GM12892 (cell line): Measurements from ENCODE around the gene TMX1. TPM values are rescaled to one million over a fixed set of nuclear protein-coding genes. Genes with fewer than 3 reads are reported as not detected.

Source experiments
- DNase-seq: peaks from one replicate; pipeline ENCODE4 v3.0.0; 2011; ENCODE audit not compliant: insufficient read length
- FAIRE-seq: peaks from 2 replicates; lab custom pipeline; 2011; peaks lifted over from hg19 to GRCh38; lab: Jason Lieb, UNC
- POLR2A ChIP-seq: IDR thresholded peaks from 2 replicates; pipeline ENCODE4 v1.6.1; 2011; ENCODE audit warnings: low read depth, low read length, control low read depth
- POLR2AphosphoS5 ChIP-seq: IDR thresholded peaks from 2 replicates; pipeline ENCODE4 v1.6.1; 2011; ENCODE audit warnings: low read depth, low read length, control low read depth
- TAF1 ChIP-seq: IDR thresholded peaks from 2 replicates; pipeline ENCODE4 v1.6.1; 2011; ENCODE audit warnings: low read depth, mild to moderate bottlenecking, control low read depth, low read length, borderline replicate concordance
- polyA plus RNA-seq: library from polyadenylated mRNA; unstranded; fragments of >200 nt; gene quantifications from one replicate; pipeline ENCODE4 v1.2.1, GENCODE V29; 2012; ENCODE audit warnings: missing spikeins, inconsistent platforms; ENCODE audit not compliant: missing spikeins

TMX1 gene, protein sequence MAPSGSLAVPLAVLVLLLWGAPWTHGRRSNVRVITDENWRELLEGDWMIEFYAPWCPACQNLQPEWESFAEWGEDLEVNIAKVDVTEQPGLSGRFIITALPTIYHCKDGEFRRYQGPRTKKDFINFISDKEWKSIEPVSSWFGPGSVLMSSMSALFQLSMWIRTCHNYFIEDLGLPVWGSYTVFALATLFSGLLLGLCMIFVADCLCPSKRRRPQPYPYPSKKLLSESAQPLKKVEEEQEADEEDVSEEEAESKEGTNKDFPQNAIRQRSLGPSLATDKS
- polyA plus RNA-seq, result 41.8 TPM

- DNase-seq, result peak; percentile 85
- FAIRE-seq, result peak; percentile 98
- TF ChIP-seq POLR2AphosphoS5 (peak; percentile 98), POLR2A (peak; percentile 96), TAF1 (peak; percentile 43)
Measured at GRCh38 chr14:51239813-51240803, at the start of gene TMX1. TMX1 (plus strand) TSS chr14:51240247; CDS start chr14:51240293, 46 bp downstream.

- TF ChIP-seq POLR2AphosphoS5 (no peak), POLR2A (no peak), TAF1 (no peak)
- peak; percentile 65 for FAIRE-seq
Measured at GRCh38 chr14:51201890-51202289, 38.2 kb upstream of the TMX1 start.

DNA sequence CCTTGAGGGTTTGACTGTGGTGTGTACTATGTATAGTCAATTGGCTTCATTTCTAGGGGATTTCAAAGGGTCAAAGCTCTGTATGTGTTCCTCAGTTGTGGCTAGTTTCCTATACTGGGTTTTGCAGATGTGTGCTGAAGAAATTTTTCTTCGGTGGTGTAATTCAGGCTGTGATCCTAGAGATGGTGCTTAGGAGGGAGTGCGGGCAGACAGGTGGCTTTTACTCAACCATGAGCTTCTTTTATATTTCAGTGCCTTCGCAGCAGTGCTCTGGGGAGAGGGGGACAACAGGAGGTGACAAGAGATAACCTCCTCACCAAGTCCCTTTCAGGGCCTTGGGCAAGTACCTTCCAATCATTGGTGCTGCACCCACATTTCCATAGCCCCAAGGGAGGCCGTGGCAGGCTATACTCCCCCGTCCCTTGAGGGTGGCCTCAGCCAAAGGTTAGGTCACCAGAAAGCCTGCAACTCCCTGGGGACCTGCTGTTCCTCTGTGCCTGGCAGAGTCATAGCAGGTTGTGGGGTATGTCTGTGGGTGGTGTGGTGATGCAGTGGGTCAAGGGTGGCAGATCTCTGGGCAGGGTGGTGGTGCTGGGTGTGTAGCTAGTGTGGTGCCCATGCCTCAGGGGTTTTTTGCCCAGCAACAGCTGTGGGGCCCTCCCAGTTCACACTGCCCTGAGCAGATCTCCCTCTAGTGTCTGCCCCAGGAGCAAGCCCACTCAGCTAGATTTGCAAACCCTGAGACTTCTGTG is 37.0 kb upstream of the TMX1 start:
- TF ChIP-seq POLR2A (no peak), POLR2AphosphoS5 (peak; percentile 32; the same call in 1 of the 2 replicates), TAF1 (no peak)
- DNase-seq (no peak), FAIRE-seq (peak; percentile 92)

More at GRCh38 chr14:51201890-51202289, 38.2 kb upstream of the TMX1 start:
- no peak for DNase-seq

DNA sequence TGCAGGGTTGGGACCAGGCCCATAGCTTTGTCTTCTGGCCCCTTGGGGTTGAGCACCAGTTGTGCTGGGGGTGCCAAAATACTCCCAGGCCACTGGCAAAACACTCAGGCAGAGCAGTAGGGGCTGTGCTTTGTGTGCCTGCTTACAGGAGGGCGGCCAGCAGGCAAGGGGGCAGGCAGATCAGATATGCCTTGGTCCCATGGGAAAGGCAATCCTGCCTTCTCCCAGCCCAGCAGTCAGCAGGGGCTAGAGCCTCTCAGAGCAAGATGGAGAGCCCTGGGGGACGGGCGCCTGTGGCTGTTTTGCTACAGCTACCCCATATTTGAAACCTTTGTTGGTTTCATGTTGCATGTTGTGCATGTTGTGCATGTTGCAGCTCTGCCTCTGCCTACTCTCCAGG is 36.2 kb upstream of the TMX1 start:
- DNase-seq (no peak), FAIRE-seq (no peak)
- TF ChIP-seq POLR2A, result no peak
- no peak for TF ChIP-seq POLR2AphosphoS5
- no peak for TF ChIP-seq TAF1

DNA sequence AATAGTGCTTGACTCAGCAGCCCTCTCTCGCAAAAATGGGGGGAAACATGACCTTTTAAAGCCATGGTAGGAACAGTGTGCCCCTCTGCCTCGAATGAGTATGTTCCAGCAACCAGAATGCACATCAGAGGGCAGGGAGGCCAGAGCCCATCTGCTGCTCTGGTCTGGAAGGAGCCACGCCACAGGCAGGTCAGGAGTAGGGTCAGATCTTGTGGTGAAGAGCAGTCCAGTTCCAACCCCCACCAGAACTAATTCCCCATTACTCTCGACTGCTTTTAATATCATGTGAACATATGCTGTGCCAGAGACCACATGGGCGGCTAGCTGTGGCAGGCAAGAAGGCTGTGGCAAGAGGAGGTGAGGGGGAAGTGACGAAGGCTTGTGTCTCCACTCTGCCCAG is 34.6 kb upstream of the TMX1 start:
- no peak for DNase-seq
- FAIRE-seq, result no peak
- no peak for TF ChIP-seq POLR2A

DNA sequence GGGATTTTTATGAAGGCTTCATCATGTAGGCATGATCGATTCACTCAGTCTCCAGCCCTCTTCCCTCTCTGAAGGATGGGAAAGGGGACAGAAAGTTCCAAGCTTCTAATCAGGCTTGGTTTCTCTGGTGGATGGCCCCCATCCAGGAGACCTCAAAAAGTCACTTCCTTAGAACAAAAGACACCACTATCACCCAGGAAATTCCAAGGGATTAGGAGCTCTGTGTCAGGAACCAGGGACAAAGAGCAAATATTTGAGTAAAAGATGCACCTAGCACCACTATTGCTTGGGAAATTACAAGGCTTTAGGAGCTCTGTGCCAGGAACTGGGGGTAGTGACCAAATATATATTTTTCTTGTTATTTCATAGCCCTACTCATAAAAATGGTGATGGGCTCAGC is 33.6 kb upstream of the TMX1 start:
- no peak for FAIRE-seq
- TF ChIP-seq TAF1 (no peak), POLR2A (no peak), POLR2AphosphoS5 (no peak)
- DNase-seq, result no peak

DNA sequence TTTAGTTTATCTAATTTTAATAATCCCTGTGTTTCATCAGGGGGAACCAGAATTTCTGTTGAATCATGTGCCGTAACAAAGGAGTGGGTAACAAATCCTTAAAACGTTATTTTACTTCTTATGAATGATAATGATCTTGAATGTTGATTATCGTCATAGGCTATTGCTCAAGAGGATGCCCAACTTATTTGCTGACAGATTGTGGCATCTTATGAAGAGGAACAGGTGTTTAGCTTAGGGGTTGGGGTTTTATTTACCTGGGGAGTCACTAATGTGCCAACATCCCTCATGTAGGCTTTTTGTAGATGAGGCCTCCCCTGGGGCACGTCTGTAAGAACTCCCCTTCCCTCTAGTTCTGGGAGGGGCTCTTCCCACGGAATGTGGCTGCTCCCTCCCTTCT is 32.4 kb upstream of the TMX1 start:
- DNase-seq (no peak), FAIRE-seq (peak; percentile 24)
- TF ChIP-seq POLR2AphosphoS5 (no peak), POLR2A (no peak), TAF1 (no peak)

- TF ChIP-seq POLR2AphosphoS5 (no peak), TAF1 (no peak), POLR2A (no peak)
- FAIRE-seq (no peak), DNase-seq (no peak)
Measured at GRCh38 chr14:51208982-51209381, 31.1 kb upstream of the TMX1 start.

GRCh38 chr14:51209457-51209856 is 30.6 kb upstream of the TMX1 start:
- peak; percentile 54 for FAIRE-seq
- no peak for TF ChIP-seq POLR2AphosphoS5
- no peak for TF ChIP-seq POLR2A
- TF ChIP-seq TAF1, result no peak
- DNase-seq, result no peak

GRCh38 chr14:51210594-51210993 is 29.5 kb upstream of the TMX1 start:
- TF ChIP-seq TAF1, result no peak
- no peak for TF ChIP-seq POLR2AphosphoS5
- no peak for TF ChIP-seq POLR2A
- FAIRE-seq (no peak), DNase-seq (no peak)

DNA sequence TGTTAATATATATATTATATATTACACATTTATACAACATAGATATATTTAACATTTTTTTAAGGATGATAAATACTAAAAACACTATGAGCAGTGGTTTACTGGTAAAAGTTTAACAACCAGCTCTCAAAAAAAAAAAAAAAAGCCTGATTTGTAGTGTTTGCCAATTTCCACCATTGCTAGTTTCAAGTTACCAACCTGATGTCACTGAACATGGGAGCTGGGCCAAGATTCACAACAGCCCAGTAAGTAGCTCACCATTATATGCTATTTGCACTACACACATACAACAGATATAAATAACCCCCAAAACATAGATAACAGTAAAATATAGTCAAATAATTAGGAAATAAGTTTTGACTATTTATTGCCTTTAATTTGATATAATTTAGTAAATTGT is 28.9 kb upstream of the TMX1 start:
- FAIRE-seq, result no peak
- TF ChIP-seq TAF1 (no peak), POLR2A (no peak), POLR2AphosphoS5 (no peak)
- no peak for DNase-seq
